GM12878 (cell line): ENCODE measurements around the gene MORF4L2. TPM values are rescaled to one million over a fixed set of nuclear protein-coding genes. Genes with fewer than 3 reads are reported as not detected.

ENCODE experiments used
- ATAC-seq: fragments of 200-7000 bp; cut with Tn5 transposase; 3 replicates; pipeline ENCODE4 v1.9.1; 2020; ENCODE audit warnings: mild to moderate bottlenecking, moderate library complexity
- BruUV-seq: library from RNA; stranded (reverse); fragments of 400-500 nt; replicated peaks from 2 replicates; lab custom pipeline; 2021; lab: Mats Ljungman, UMichigan
- CTCF ChIA-PET: fragments of 300-600 bp; sonication (Branson Sonifier 250); formaldehyde crosslinking; extraction: SDS; loops from one replicate; lab custom pipeline; 2021; ENCODE audit warnings: inconsistent platforms; lab: Yijun Ruan, JAX
- POLR2A ChIA-PET: fragments of 350-600 bp; formaldehyde crosslinking; extraction: SDS; loops from one replicate; lab custom pipeline; 2021; ENCODE audit warnings: inconsistent platforms; lab: Charles Lee
- RAD21 ChIA-PET: fragments of 300-600 bp; sonication (Branson Sonifier 250); formaldehyde crosslinking; loops from one replicate; lab custom pipeline; 2023; ENCODE audit warnings: antibody characterized with exemption; ENCODE audit not compliant: unreplicated experiment; lab: Charles Lee
- SMC1A ChIA-PET: fragments of 300-600 bp; sonication (Branson Sonifier 250); formaldehyde crosslinking; loops from one replicate; lab custom pipeline; 2023; ENCODE audit not compliant: unreplicated experiment, uncharacterized antibody; lab: Charles Lee
- DNase-seq: peaks from one replicate; pipeline ENCODE4 v3.0.0-alpha.2; 2011; ENCODE audit warnings: low read depth, low spot score
- FAIRE-seq: peaks from 3 replicates; lab custom pipeline; 2011; peaks lifted over from hg19 to GRCh38; lab: Jason Lieb, UNC
- H2AFZ ChIP-seq: 2 replicates; pipeline ENCODE4 v1.6.0; 2011; ENCODE audit warnings: low read depth, low read length, control low read depth; ENCODE audit not compliant: control insufficient read depth
- H3K27ac ChIP-seq: 2 replicates; pipeline ENCODE4 v1.5.1; 2011; ENCODE audit warnings: control low read depth; ENCODE audit not compliant: control insufficient read depth, insufficient read depth
- H3K27me3 ChIP-seq, 2 experiments: replicated peaks in 1 of 2; 2 replicates each; pipeline versions ENCODE4 v1.6.0 to v1.6.1; 2011; ENCODE audit warnings: low read length in 1 of 2; ENCODE audit not compliant: control insufficient read depth in 2 of 2, insufficient read depth in 2 of 2
- H3K36me3 ChIP-seq, 2 experiments: 2 replicates each; pipeline ENCODE4 v1.5.1; 2011; ENCODE audit warnings: low read length in 1 of 2; ENCODE audit not compliant: control insufficient read depth in 2 of 2, insufficient read depth in 2 of 2
- H3K4me1 ChIP-seq: 2 replicates; pipeline ENCODE4 v1.6.1; 2011; ENCODE audit warnings: mild to moderate bottlenecking, low read length, moderate library complexity, mixed read lengths; ENCODE audit not compliant: control insufficient read depth, insufficient read depth
- H3K4me2 ChIP-seq: 2 replicates; pipeline ENCODE4 v1.6.0; 2011; ENCODE audit warnings: control low read depth; ENCODE audit not compliant: control insufficient read depth, insufficient read depth
- H3K4me3 ChIP-seq: fragments of 200-600 bp; sonication (generic); 2 replicates; pipeline ENCODE4 v1.5.1; 2016
- H3K79me2 ChIP-seq: 2 replicates; pipeline ENCODE4 v1.6.0; 2011; ENCODE audit warnings: low read length; ENCODE audit not compliant: control insufficient read depth, insufficient read depth
- H3K9ac ChIP-seq: 2 replicates; pipeline ENCODE4 v1.8.0; 2011; ENCODE audit warnings: low read length, control low read depth, mixed read lengths; ENCODE audit not compliant: control insufficient read depth, insufficient read depth
- H3K9me3 ChIP-seq: replicated peaks from 3 replicates; pipeline ENCODE4 v1.5.1; 2011; ENCODE audit warnings: mild to moderate bottlenecking, low read length; ENCODE audit not compliant: control insufficient read depth, insufficient read depth
- H4K20me1 ChIP-seq: 2 replicates; pipeline ENCODE4 v1.6.0; 2011; ENCODE audit not compliant: control insufficient read depth, insufficient read depth
- CHD4 ChIP-seq: fragments of 200-600 bp; sonication (generic); IDR thresholded peaks from 2 replicates; pipeline ENCODE4 v1.6.1; 2016; ENCODE audit warnings: mild to moderate bottlenecking
- NRF1 ChIP-seq: conservative IDR thresholded peaks from 2 replicates; pipeline ENCODE4 v1.6.1; 2011; ENCODE audit warnings: mild to moderate bottlenecking, low read depth, low read length, improper control_type of control experiment
- PKNOX1 ChIP-seq: fragments of 450-650 bp; IDR thresholded peaks from 2 replicates; pipeline ENCODE4 v1.6.1; 2016; ENCODE audit warnings: mild to moderate bottlenecking
- POLR2A ChIP-seq: IDR thresholded peaks from 2 replicates; pipeline ENCODE4 v1.6.1; 2011; ENCODE audit warnings: low read depth, mild to moderate bottlenecking, low read length
- SIN3A ChIP-seq: IDR thresholded peaks from 2 replicates; pipeline ENCODE4 v1.6.1; 2012; ENCODE audit warnings: low read depth, low read length, improper control_type of control experiment
- SUZ12 ChIP-seq: fragments of 200-600 bp; sonication (generic); IDR thresholded peaks from one replicate; pipeline ENCODE4 v1.6.1; 2018; ENCODE audit warnings: antibody characterized with exemption, mild to moderate bottlenecking; ENCODE audit not compliant: unreplicated experiment
- TCF12 ChIP-seq: IDR thresholded peaks from 2 replicates; pipeline ENCODE4 v1.6.1; 2011; ENCODE audit warnings: low read depth, mild to moderate bottlenecking, low read length
- WRNIP1 ChIP-seq: IDR thresholded peaks from 2 replicates; pipeline ENCODE4 v1.6.1; 2011; ENCODE audit warnings: low read depth, low read length, improper control_type of control experiment, borderline replicate concordance
- ZBED1 ChIP-seq: IDR thresholded peaks from 2 replicates; pipeline ENCODE4 v1.6.1; 2016; ENCODE audit warnings: borderline replicate concordance
- ZNF217 ChIP-seq: fragments of 450-650 bp; IDR thresholded peaks from 2 replicates; pipeline ENCODE4 v1.6.1; 2017; ENCODE audit warnings: antibody characterized with exemption, mild to moderate bottlenecking
- ZNF687 ChIP-seq: fragments of 450-650 bp; IDR thresholded peaks from 2 replicates; pipeline ENCODE4 v1.6.1; 2017; ENCODE audit warnings: mild to moderate bottlenecking, moderate library complexity
- WGBS: methylation state at CpG from one replicate; pipeline ENCODE4 v1.1.6; 2016; ENCODE audit warnings: low lambda C conversion rate; ENCODE audit not compliant: insufficient replicate concordance, insufficient coverage; ENCODE audit errors: missing lambda C conversion rate; 5-methylcytosine and 5-hydroxymethylcytosine counted together
- in situ Hi-C: fragments of 300-500 bp; cut with MboI; formaldehyde crosslinking; loops from 9 replicates; pipeline ENCODE4 v1.14.3; 2018; ENCODE audit warnings: mixed read lengths
- intact Hi-C: fragments of 100-400 bp; cut with micrococcal nuclease; formaldehyde crosslinking; loops from one replicate; pipeline ENCODE4 v1.14.2; 2022; ENCODE audit not compliant: unreplicated experiment
- polyA plus RNA-seq, 11 experiments: library from polyadenylated mRNA; depleted of rRNA in 4 of 11; unstranded in 6 of 11; stranded (reverse) in 5 of 11; fragments of >200 nt; fragmentation: Nextera tagmentation in 4 of 11; fragmentation: Illumina TruSeq in 1 of 11; extraction: Ambion mirVana in 4 of 11; extraction: Trizol in 1 of 11; gene quantifications; 1 replicate in 1 of 11; 2 replicates in 10 of 11; pipeline versions ENCODE4 v1.2.1 to v1.2.3, GENCODE V29; 2011 to 2016; ENCODE audit warnings: inconsistent platforms in 2 of 11, missing spikeins in 2 of 11, low read depth in 1 of 11
- total RNA-seq, 4 experiments: library from RNA; depleted of rRNA in 3 of 4; stranded (reverse); fragments of >200 nt in 3 of 4; fragmentation: Illumina TruSeq in 1 of 4; extraction: Trizol in 1 of 4; gene quantifications; 2 replicates each; pipeline versions ENCODE4 v1.2.1 to v1.2.3, GENCODE V29; 2013 to 2021
- TF ChIP-seq, protein P1 (sequence below): fragments of 450-650 bp; IDR thresholded peaks from 2 replicates; pipeline ENCODE4 v1.6.1; 2018; ENCODE audit warnings: mild to moderate bottlenecking, low read depth, moderate library complexity; ENCODE audit not compliant: partially characterized antibody

Gene MORF4L2
- total and polyA plus RNA-seq, 10 of the 15 experiments (the other 5 are each of a cell fraction or from before 2014, with no cell fraction given), result 118 to 311 (median 199) TPM

- DNase-seq (no peak), ATAC-seq (no peak), FAIRE-seq (no peak)
- no peak overlapping the region for H3K27ac ChIP-seq
- H3K36me3 ChIP-seq, result no peaks in the 10 kb centered on the region
- no peak overlapping the region for H3K9ac ChIP-seq
- no peaks in the 10 kb centered on the region for H3K79me2 ChIP-seq
- in situ Hi-C loops, result no loop called here
- BruUV-seq, result no TSS peak
- H4K20me1 ChIP-seq, result no peaks in the 10 kb centered on the region
- ChIA-PET CTCF (no interaction called here), SMC1A (no interaction called here), RAD21 (no interaction called here), POLR2A (no interaction called here)
- TF ChIP-seq CHD4 (no peak), SIN3A (no peak), TCF12 (no peak), POLR2A (no peak), PKNOX1 (no peak), ZBED1 (no peak), ZNF217 (no peak), WRNIP1 (no peak), NRF1 (no peak), SUZ12 (no peak), ZNF687 (no peak)
- TF ChIP-seq, protein P1, sequence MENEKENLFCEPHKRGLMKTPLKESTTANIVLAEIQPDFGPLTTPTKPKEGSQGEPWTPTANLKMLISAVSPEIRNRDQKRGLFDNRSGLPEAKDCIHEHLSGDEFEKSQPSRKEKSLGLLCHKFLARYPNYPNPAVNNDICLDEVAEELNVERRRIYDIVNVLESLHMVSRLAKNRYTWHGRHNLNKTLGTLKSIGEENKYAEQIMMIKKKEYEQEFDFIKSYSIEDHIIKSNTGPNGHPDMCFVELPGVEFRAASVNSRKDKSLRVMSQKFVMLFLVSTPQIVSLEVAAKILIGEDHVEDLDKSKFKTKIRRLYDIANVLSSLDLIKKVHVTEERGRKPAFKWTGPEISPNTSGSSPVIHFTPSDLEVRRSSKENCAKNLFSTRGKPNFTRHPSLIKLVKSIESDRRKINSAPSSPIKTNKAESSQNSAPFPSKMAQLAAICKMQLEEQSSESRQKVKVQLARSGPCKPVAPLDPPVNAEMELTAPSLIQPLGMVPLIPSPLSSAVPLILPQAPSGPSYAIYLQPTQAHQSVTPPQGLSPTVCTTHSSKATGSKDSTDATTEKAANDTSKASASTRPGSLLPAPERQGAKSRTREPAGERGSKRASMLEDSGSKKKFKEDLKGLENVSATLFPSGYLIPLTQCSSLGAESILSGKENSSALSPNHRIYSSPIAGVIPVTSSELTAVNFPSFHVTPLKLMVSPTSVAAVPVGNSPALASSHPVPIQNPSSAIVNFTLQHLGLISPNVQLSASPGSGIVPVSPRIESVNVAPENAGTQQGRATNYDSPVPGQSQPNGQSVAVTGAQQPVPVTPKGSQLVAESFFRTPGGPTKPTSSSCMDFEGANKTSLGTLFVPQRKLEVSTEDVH, result no peak
- no peaks in the 10 kb centered on the region for H3K4me1 ChIP-seq
- no peak overlapping the region for H3K4me2 ChIP-seq
- no peak overlapping the region for H3K4me3 ChIP-seq
- 22% methylated on average over 2 of the region's 2 CpGs for WGBS
- H3K9me3 ChIP-seq, result no peaks in the 10 kb centered on the region
- intact Hi-C loops, result no loop called here
- no peaks in the 10 kb centered on the region for H3K27me3 ChIP-seq
- no peak overlapping the region for H2AFZ ChIP-seq
Measured at GRCh38 chrX:103635436-103635835, 51.1 kb downstream of the MORF4L2 start.
